CD4-positive, alpha-beta T cell (primary cell): ENCODE measurements around the gene KIF26B. TPM values are rescaled to one million over a fixed set of nuclear protein-coding genes. Genes with fewer than 3 reads are reported as not detected.
A peak's percentile ranks its signal among the peaks of the same experiment; 100 is the strongest.

Experiments
- ATAC-seq: fragments of 200-7000 bp; cut with Tn5 transposase; one replicate; pipeline ENCODE4 v1.10.0; 2022; ENCODE audit warnings: mild to moderate bottlenecking; ENCODE audit not compliant: poor library complexity
- CTCF ChIA-PET: fragments of 350-600 bp; sonication (Branson Sonifier 250); formaldehyde crosslinking; loops from one replicate; lab custom pipeline; 2021; ENCODE audit warnings: antibody characterized with exemption, inconsistent platforms; lab: Charles Lee
- POLR2A ChIA-PET: fragments of 350-600 bp; sonication (Branson Sonifier 250); formaldehyde crosslinking; loops from one replicate; lab custom pipeline; 2021; ENCODE audit warnings: antibody characterized with exemption, inconsistent platforms; lab: Charles Lee
- DNase-seq, 14 experiments: peaks; one replicate each; pipeline ENCODE4 v3.0.0-alpha.2; 2013 to 2020; ENCODE audit warnings: mixed read lengths in 2 of 14
- H3K27ac ChIP-seq, 2 donors: one replicate each; pipeline versions ENCODE4 v1.5.1 to v1.7.0; 2013; ENCODE audit warnings: low read length in 2 of 2, low read depth in 1 of 2, mild to moderate bottlenecking in 1 of 2
- H3K27me3 ChIP-seq, 2 experiments: 1 replicate in 1 of 2; 2 replicates in 1 of 2; pipeline versions ENCODE4 v1.6.1 to v1.7.0; 2013; ENCODE audit warnings: low read length in 2 of 2, control low read depth in 1 of 2, mild to moderate bottlenecking in 1 of 2, moderate library complexity in 1 of 2; ENCODE audit not compliant: insufficient read depth in 2 of 2, control insufficient read depth in 1 of 2
- H3K36me3 ChIP-seq: one replicate; pipeline ENCODE4 v1.6.1; 2013; ENCODE audit warnings: low read length, control low read depth; ENCODE audit not compliant: insufficient read depth
- H3K4me1 ChIP-seq: one replicate; pipeline ENCODE4 v1.6.1; 2013; ENCODE audit warnings: low read length, control low read depth; ENCODE audit not compliant: insufficient read depth
- H3K4me3 ChIP-seq: one replicate; pipeline ENCODE4 v1.5.1; 2013; ENCODE audit warnings: mild to moderate bottlenecking, low read length, moderate library complexity
- H3K9me3 ChIP-seq, 2 experiments: 1 replicate in 1 of 2; 2 replicates in 1 of 2; pipeline versions ENCODE4 v1.6.1 to v1.7.0; 2013; ENCODE audit warnings: low read length in 2 of 2, mild to moderate bottlenecking in 2 of 2, control low read depth in 1 of 2, moderate library complexity in 1 of 2; ENCODE audit not compliant: control insufficient read depth in 1 of 2, insufficient read depth in 1 of 2
- H3K27ac Mint-ChIP-seq: one replicate; pipeline ENCODE4 v1.8.0; 2020; ENCODE audit warnings: mixed read lengths
- H3K27me3 Mint-ChIP-seq: one replicate; pipeline ENCODE4 v1.8.0; 2021; ENCODE audit warnings: mixed read lengths
- H3K36me3 Mint-ChIP-seq: one replicate; pipeline ENCODE4 v1.8.0; 2021; ENCODE audit warnings: low read depth, mixed read lengths
- H3K4me1 Mint-ChIP-seq: one replicate; pipeline ENCODE4 v1.8.0; 2021; ENCODE audit warnings: low read depth, mixed read lengths
- H3K4me3 Mint-ChIP-seq: one replicate; pipeline ENCODE4 v1.8.0; 2020; ENCODE audit warnings: mild to moderate bottlenecking, mixed read lengths
- H3K9me3 Mint-ChIP-seq: one replicate; pipeline ENCODE4 v1.8.0; 2020; ENCODE audit warnings: mixed read lengths
- CTCF ChIP-seq: fragments of 200-600 bp; IDR thresholded peaks from one replicate; pipeline ENCODE4 v1.8.0; 2022; ENCODE audit warnings: antibody characterized with exemption, mild to moderate bottlenecking
- intact Hi-C, 2 experiments: fragments of 100-400 bp; cut with DNase I in 1 of 2; cut with micrococcal nuclease in 1 of 2; formaldehyde crosslinking; loops; one replicate each; pipeline versions ENCODE4 v1.15.1 to v1.9.0; 2023 to 2025; cut with DNase I, micrococcal nuclease
- total RNA-seq, 174 experiments: library from RNA in 2 of 174; stranded (reverse) in 2 of 174; gene quantifications; one replicate each; pipeline ENCODE4 v1.2.3 and lab custom pipeline; 2021 to 2026

KIF26B gene
- total RNA-seq, 2 experiments from 2014 or later, result 0.03 TPM; not detected in 1

- intact Hi-C loops, result no loop called here
- no peak overlapping the region for H3K27ac Mint-ChIP-seq
- Histone ChIP-seq H3K27me3 (no peaks in the 10 kb centered on the region), H3K4me1 (no peaks in the 10 kb centered on the region), H3K4me3 (no peak overlapping the region), H3K9me3 (no peaks in the 10 kb centered on the region), H3K27ac (no peak overlapping the region), H3K36me3 (no peaks in the 10 kb centered on the region)
- TF ChIP-seq CTCF, result no peak
- H3K27me3 Mint-ChIP-seq, result no peaks in the 10 kb centered on the region
- POLR2A ChIA-PET, result no interaction called here
- peak in 1 of 14 experiments; percentile 8 for DNase-seq
- no peak overlapping the region for H3K4me3 Mint-ChIP-seq
- no peaks in the 10 kb centered on the region for H3K4me1 Mint-ChIP-seq
- no peaks in the 10 kb centered on the region for H3K9me3 Mint-ChIP-seq
- CTCF ChIA-PET, result interaction anchor here (0.7 kb wide), 1 partner anchor 14 kb away, joined by 3 read pairs; no protein-coding TSS in a partner anchor
- no peak for ATAC-seq
- no peaks in the 10 kb centered on the region for H3K36me3 Mint-ChIP-seq
Observed at GRCh38 chr1:245188403-245188802, 33.6 kb downstream of the KIF26B start.

DNA sequence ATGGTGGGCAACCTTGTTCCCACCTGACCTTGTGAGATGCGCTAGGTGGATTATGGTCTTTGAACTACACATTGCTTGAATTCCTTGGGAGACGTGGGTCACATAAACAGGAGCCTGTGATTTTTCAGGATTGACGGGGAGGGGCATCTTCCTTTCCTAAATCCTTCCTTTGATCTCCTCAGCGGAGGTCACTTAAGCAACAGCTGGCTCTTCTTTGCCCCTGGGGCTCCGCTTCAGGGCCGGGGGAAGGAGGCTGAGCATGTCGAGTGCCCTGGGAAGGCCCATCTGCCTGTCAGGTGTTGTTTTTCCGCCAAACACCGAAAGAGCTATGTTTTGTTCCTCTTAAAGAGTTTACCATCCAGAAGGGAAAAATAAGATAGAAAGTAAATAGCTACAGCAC, 40.6 kb downstream of the KIF26B start:
- H3K4me3 ChIP-seq, result no peak overlapping the region
- ChIA-PET CTCF (no interaction called here), POLR2A (no interaction called here)
- no peak for TF ChIP-seq CTCF
- Mint-ChIP-seq H3K4me1 (no peaks in the 10 kb centered on the region), H3K27ac (no peak overlapping the region), H3K4me3 (no peak overlapping the region), H3K36me3 (no peaks in the 10 kb centered on the region), H3K9me3 (no peaks in the 10 kb centered on the region), H3K27me3 (peaks cover 3% of the 10 kb centered on the region)
- DNase-seq (no peak), ATAC-seq (no peak)
- intact Hi-C loops, result no loop called here
- H3K9me3 ChIP-seq, result no peaks in the 10 kb centered on the region
- no peaks in the 10 kb centered on the region for H3K36me3 ChIP-seq
- H3K4me1 ChIP-seq, result no peaks in the 10 kb centered on the region
- H3K27ac ChIP-seq, result no peak overlapping the region
- H3K27me3 ChIP-seq, result peaks cover 0 to 3% of the 10 kb centered on the region in 2 experiments

- no peak overlapping the region for H3K4me3 Mint-ChIP-seq
- H3K4me1 Mint-ChIP-seq, result peaks cover 5% of the 10 kb centered on the region
- no peak overlapping the region for H3K27ac Mint-ChIP-seq
- no peak for DNase-seq
- H3K4me1 ChIP-seq, result no peaks in the 10 kb centered on the region
- POLR2A ChIA-PET, result no interaction called here
- H3K27me3 Mint-ChIP-seq, result peaks cover 19% of the 10 kb centered on the region
- intact Hi-C loops, result no loop called here
- H3K9me3 Mint-ChIP-seq, result no peaks in the 10 kb centered on the region
- H3K27ac ChIP-seq, result no peak overlapping the region
- no peaks in the 10 kb centered on the region for H3K36me3 ChIP-seq
- peaks cover 3 to 6% of the 10 kb centered on the region in 2 experiments for H3K27me3 ChIP-seq
- H3K4me3 ChIP-seq, result no peak overlapping the region
- no peak for TF ChIP-seq CTCF
- no peaks in the 10 kb centered on the region for H3K9me3 ChIP-seq
- CTCF ChIA-PET, result no interaction called here
- ATAC-seq, result no peak
- H3K36me3 Mint-ChIP-seq, result no peaks in the 10 kb centered on the region
Observed at GRCh38 chr1:245197121-245197520, 42.3 kb downstream of the KIF26B start.
